IMR-90 (cell line): Measurements from ENCODE around the gene MOCS2. TPM values are rescaled to one million over a fixed set of nuclear protein-coding genes. Genes with fewer than 3 reads are reported as not detected.

ENCODE experiments used
- ATAC-seq: fragments of 200-7000 bp; cut with Tn5 transposase; 2 replicates; pipeline ENCODE4 v1.9.1; 2020; ENCODE audit warnings: low read depth, mild to moderate bottlenecking, moderate library complexity
- BruUV-seq: library from RNA; stranded (reverse); fragments of 400-500 nt; replicated peaks from 2 replicates; lab custom pipeline; 2021; lab: Mats Ljungman, UMichigan
- CTCF ChIA-PET: fragments of 300-600 bp; formaldehyde crosslinking; extraction: SDS; loops from one replicate; lab custom pipeline; 2021; ENCODE audit warnings: antibody characterized with exemption; lab: Yijun Ruan, JAX
- POLR2A ChIA-PET: fragments of 300-600 bp; sonication (Branson Sonifier 250); formaldehyde crosslinking; loops from one replicate; lab custom pipeline; 2022; ENCODE audit warnings: antibody characterized with exemption; ENCODE audit not compliant: unreplicated experiment; lab: Charles Lee
- DNase-seq: peaks from one replicate; pipeline ENCODE4 v3.0.0; 2013
- H2AFZ ChIP-seq: replicated peaks from 2 replicates; pipeline ENCODE3; 2013; ENCODE audit warnings: low read length, mild to moderate bottlenecking; ENCODE audit not compliant: poor library complexity
- H2AK5ac ChIP-seq: 2 replicates; pipeline ENCODE4 v1.6.1; 2013; ENCODE audit warnings: low read depth, low read length, inconsistent platforms
- H2AK9ac ChIP-seq: replicated peaks from 2 replicates; pipeline ENCODE3; 2013; ENCODE audit warnings: mild to moderate bottlenecking, low read depth, low read length, moderate library complexity; ENCODE audit not compliant: poor library complexity
- H2BK120ac ChIP-seq: 2 replicates; pipeline ENCODE4 v1.6.1; 2013; ENCODE audit warnings: low read depth, low read length, inconsistent platforms
- H2BK15ac ChIP-seq: 3 replicates; pipeline ENCODE4 v1.6.1; 2013; ENCODE audit warnings: low read depth, low read length, inconsistent platforms
- H2BK20ac ChIP-seq: 2 replicates; pipeline ENCODE4 v1.6.1; 2013; ENCODE audit warnings: low read depth, mild to moderate bottlenecking, inconsistent platforms, low read length, moderate library complexity
- H2BK5ac ChIP-seq: 2 replicates; pipeline ENCODE4 v1.6.1; 2013; ENCODE audit warnings: mild to moderate bottlenecking, low read depth, low read length, inconsistent platforms; ENCODE audit not compliant: poor library complexity, severe bottlenecking
- H3K14ac ChIP-seq: replicated peaks from 2 replicates; pipeline ENCODE4 v1.6.1; 2013; ENCODE audit warnings: low read depth, low read length, inconsistent platforms
- H3K18ac ChIP-seq: 2 replicates; pipeline ENCODE4 v1.6.1; 2013; ENCODE audit warnings: low read depth, low read length, control low read depth
- H3K23ac ChIP-seq: 2 replicates; pipeline ENCODE4 v1.6.1; 2013; ENCODE audit warnings: low read depth, low read length, inconsistent platforms
- H3K27ac ChIP-seq: 2 replicates; pipeline ENCODE4 v1.5.1; 2013; ENCODE audit warnings: mild to moderate bottlenecking, control low read depth, low read length; ENCODE audit not compliant: insufficient read depth
- H3K27me3 ChIP-seq: 2 replicates; pipeline ENCODE4 v1.6.1; 2013; ENCODE audit warnings: low read length; ENCODE audit not compliant: control insufficient read depth, insufficient read depth
- H3K36me3 ChIP-seq: 2 replicates; pipeline ENCODE4 v1.6.1; 2013; ENCODE audit warnings: low read length, mixed read lengths; ENCODE audit not compliant: control insufficient read depth, insufficient read depth
- H3K4ac ChIP-seq: 2 replicates; pipeline ENCODE4 v1.6.1; 2013; ENCODE audit warnings: low read depth, low read length, inconsistent platforms
- H3K4me1 ChIP-seq: 2 replicates; pipeline ENCODE4 v1.6.1; 2013; ENCODE audit warnings: low read length, mixed read lengths; ENCODE audit not compliant: control insufficient read depth, insufficient read depth
- H3K4me2 ChIP-seq: 2 replicates; pipeline ENCODE4 v1.6.1; 2013; ENCODE audit warnings: low read depth, mild to moderate bottlenecking, control low read depth, low read length, moderate library complexity
- H3K4me3 ChIP-seq: 2 replicates; pipeline ENCODE4 v1.5.1; 2013; ENCODE audit warnings: low read depth, mild to moderate bottlenecking, control low read depth, low read length, moderate library complexity; ENCODE audit not compliant: insufficient read depth
- H3K56ac ChIP-seq: 2 replicates; pipeline ENCODE4 v1.6.1; 2013; ENCODE audit warnings: low read length, inconsistent platforms; ENCODE audit not compliant: insufficient read depth; ENCODE audit errors: extremely low read depth
- H3K79me1 ChIP-seq, 2 experiments: 2 replicates each; pipeline ENCODE4 v1.6.1; 2013; ENCODE audit warnings: low read length in 2 of 2, inconsistent platforms in 1 of 2, low read depth in 1 of 2
- H3K9ac ChIP-seq: 2 replicates; pipeline ENCODE4 v1.6.1; 2013; ENCODE audit warnings: low read depth, low read length, control low read depth
- H3K9me1 ChIP-seq: 2 replicates; pipeline ENCODE4 v1.6.1; 2013; ENCODE audit warnings: low read length, inconsistent platforms; ENCODE audit not compliant: insufficient read depth
- H3K9me3 ChIP-seq: 2 replicates; pipeline ENCODE4 v1.6.1; 2013; ENCODE audit warnings: low read length; ENCODE audit not compliant: control insufficient read depth, insufficient read depth
- H4K20me1 ChIP-seq: 2 replicates; pipeline ENCODE4 v1.6.1; 2013; ENCODE audit warnings: low read length, inconsistent platforms; ENCODE audit not compliant: insufficient read depth
- H4K5ac ChIP-seq: 2 replicates; pipeline ENCODE4 v1.6.1; 2013; ENCODE audit warnings: mild to moderate bottlenecking, low read depth, low read length, control low read depth
- H4K8ac ChIP-seq, 2 experiments: 2 replicates each; pipeline ENCODE4 v1.6.1; 2013; ENCODE audit warnings: low read depth in 2 of 2, low read length in 2 of 2, control low read depth in 1 of 2, inconsistent platforms in 1 of 2
- H4K91ac ChIP-seq: 2 replicates; pipeline ENCODE4 v1.6.1; 2013; ENCODE audit warnings: low read depth, low read length, inconsistent platforms; ENCODE audit not compliant: insufficient read depth
- BHLHE40 ChIP-seq: fragments of 150-350 bp; IDR thresholded peaks from 2 replicates; pipeline ENCODE4 v1.6.1; 2016; ENCODE audit warnings: mild to moderate bottlenecking, low read depth, low read length
- CEBPB ChIP-seq: IDR thresholded peaks from 2 replicates; pipeline ENCODE4 v1.6.1; 2012; ENCODE audit warnings: low read depth, low read length, improper control_type of control experiment
- CTCF ChIP-seq: conservative IDR thresholded peaks from 2 replicates; pipeline ENCODE4 v1.5.1; 2012; ENCODE audit warnings: mild to moderate bottlenecking, low read depth, low read length, improper control_type of control experiment
- MAFK ChIP-seq: IDR thresholded peaks from 2 replicates; pipeline ENCODE4 v1.6.1; 2012; ENCODE audit warnings: low read depth, low read length, improper control_type of control experiment
- MXI1 ChIP-seq: IDR thresholded peaks from 2 replicates; pipeline ENCODE4 v1.6.1; 2012; ENCODE audit warnings: low read depth, mild to moderate bottlenecking, low read length, moderate library complexity, borderline replicate concordance
- RAD21 ChIP-seq: IDR thresholded peaks from 2 replicates; pipeline ENCODE4 v1.6.1; 2012; ENCODE audit warnings: low read length, improper control_type of control experiment
- RFX5 ChIP-seq: IDR thresholded peaks from 2 replicates; pipeline ENCODE4 v1.8.0; 2012; ENCODE audit warnings: low read depth, mild to moderate bottlenecking, low read length, moderate library complexity
- WGBS, 2 experiments: methylation state at CpG; one replicate each; pipeline versions ENCODE4 v1.1.5 to v1.1.7; 2013; ENCODE audit warnings: missing lambda C conversion rate in 2 of 2; ENCODE audit not compliant: insufficient read length in 1 of 2; ENCODE audit errors: extremely low coverage in 2 of 2; 5-methylcytosine and 5-hydroxymethylcytosine counted together
- dilution Hi-C: fragments of 300-500 bp; cut with HindIII; formaldehyde crosslinking; loops from one replicate; pipeline ENCODE4 v1.14.3; 2018; ENCODE audit warnings: low sequenced_read_pairs; ENCODE audit not compliant: unreplicated experiment
- in situ Hi-C: fragments of 300-500 bp; cut with MboI; formaldehyde crosslinking; loops from 3 replicates; pipeline ENCODE4 v1.14.3; 2019; ENCODE audit warnings: low sequenced_read_pairs, inconsistent platforms, mixed read lengths
- intact Hi-C: fragments of 100-400 bp; cut with micrococcal nuclease; formaldehyde crosslinking; loops from 2 replicates; pipeline ENCODE4 v1.10.0; 2022
- polyA plus RNA-seq, 3 experiments: library from polyadenylated mRNA; depleted of rRNA; stranded (reverse); fragments of >200 nt; gene quantifications; 2 replicates each; pipeline ENCODE4 v1.2.3, GENCODE V29; 2012; ENCODE audit warnings: low replicate concordance in 1 of 3
- total RNA-seq: library from RNA; depleted of rRNA; stranded (reverse); fragments of >200 nt; gene quantifications from 2 replicates; pipeline ENCODE4 v1.2.3, GENCODE V29; 2012
- TF ChIP-seq, protein P1 (sequence below): fragments of 150-350 bp; IDR thresholded peaks from 2 replicates; pipeline ENCODE4 v1.6.1; 2017; ENCODE audit warnings: mild to moderate bottlenecking, antibody characterized with exemption, low read length, low read depth

The MOCS2 gene
- total and polyA plus RNA-seq, 2 of the 4 experiments (the other 2 are of a cell fraction), result 36.4 to 40.0 TPM

- dilution Hi-C loops, result loop anchor here (25.0 kb wide), 1 partner anchor 109 kb away; no protein-coding TSS in a partner anchor
- Histone ChIP-seq H3K18ac (no peak overlapping the region; the same call in 1 of the 2 replicates), H3K4ac (0 out of 2 replicates have a peak overlapping the region, but pooled peaks have one; percentile 20), H4K5ac (peak overlapping the region; percentile 59; the same call in 1 of the 2 replicates), H3K9me1 (peaks cover 3% of the 10 kb centered on the region; the same call in 1 of the 2 replicates), H3K4me3 (no peak overlapping the region), H3K79me1 (peaks cover 8 to 21% of the 10 kb centered on the region in 2 experiments; a peak in 3 of 4 replicates), H2BK15ac (peak overlapping the region; percentile 4; the same call in 1 of the 3 replicates), H3K23ac (no peak overlapping the region), H3K56ac (0 out of 2 replicates have a peak overlapping the region, but pooled peaks have one; percentile 7), H2AK5ac (peak overlapping the region; percentile 0; the same call in 1 of the 2 replicates), H3K4me1 (peaks cover 5% of the 10 kb centered on the region), H4K8ac (peak overlapping the region in 1 of 2 experiments; percentile 2; a peak in 1 of 4 replicates), H3K36me3 (peaks cover 24% of the 10 kb centered on the region), H3K9me3 (no peaks in the 10 kb centered on the region), H4K20me1 (no peaks in the 10 kb centered on the region), H2AFZ (no peak overlapping the region), H2AK9ac (no peak overlapping the region), H3K4me2 (peak overlapping the region; percentile 1; the same call in 1 of the 2 replicates), H2BK20ac (no peak overlapping the region), H2BK5ac (peak overlapping the region; percentile 78), H3K27ac (peak overlapping the region; percentile 11; the same call in 1 of the 2 replicates), H4K91ac (no peak overlapping the region), H3K9ac (no peak overlapping the region), H3K14ac (peak overlapping the region; percentile 16; the same call in 1 of the 2 replicates), H2BK120ac (0 out of 2 replicates have a peak overlapping the region, but pooled peaks have one; percentile 3), H3K27me3 (no peaks in the 10 kb centered on the region)
- DNase-seq, result peak; percentile 50
- in situ Hi-C loops, result no loop called here
- peak; percentile 58 for ATAC-seq
- whole genome bisulfite sequencing, 2 experiments, result no CpG with 5 or more reads among the region's 2 CpGs
- ChIA-PET POLR2A (no interaction called here), CTCF (interaction anchor here (0.6 to 1.4 kb wide), 4 partner anchors 37 to 122 kb away, joined by 3 to 5 read pairs (median 4); no protein-coding TSS in a partner anchor)
- intact Hi-C loops, result loop anchor here (2.0 kb wide), 1 partner anchor 123 kb away; no protein-coding TSS in a partner anchor
- no TSS peak for BruUV-seq
- TF ChIP-seq MXI1, result no peak
- TF ChIP-seq CEBPB, result no peak
- no peak for TF ChIP-seq BHLHE40
- TF ChIP-seq RAD21, result peak; percentile 43
- TF ChIP-seq RFX5, result no peak
- TF ChIP-seq, protein P1, sequence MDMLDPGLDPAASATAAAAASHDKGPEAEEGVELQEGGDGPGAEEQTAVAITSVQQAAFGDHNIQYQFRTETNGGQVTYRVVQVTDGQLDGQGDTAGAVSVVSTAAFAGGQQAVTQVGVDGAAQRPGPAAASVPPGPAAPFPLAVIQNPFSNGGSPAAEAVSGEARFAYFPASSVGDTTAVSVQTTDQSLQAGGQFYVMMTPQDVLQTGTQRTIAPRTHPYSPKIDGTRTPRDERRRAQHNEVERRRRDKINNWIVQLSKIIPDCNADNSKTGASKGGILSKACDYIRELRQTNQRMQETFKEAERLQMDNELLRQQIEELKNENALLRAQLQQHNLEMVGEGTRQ, result no peak
- peak; percentile 30 for TF ChIP-seq CTCF
- TF ChIP-seq MAFK, result no peak
Measured at GRCh38 chr5:53071738-53072137, 37.8 kb downstream of the MOCS2 start.
